H1 (cell line): ENCODE data around the gene HEXIM1. TPM values are rescaled to one million over a fixed set of nuclear protein-coding genes. Genes with fewer than 3 reads are reported as not detected.

Experiments
- CTCF ChIA-PET: fragments of 300-600 bp; sonication (Branson Sonifier 250); formaldehyde crosslinking; loops from one replicate; lab custom pipeline; 2021; ENCODE audit not compliant: partially characterized antibody; lab: Charles Lee
- POLR2A ChIA-PET: fragments of 300-600 bp; sonication (Branson Sonifier 250); formaldehyde crosslinking; loops from one replicate; lab custom pipeline; 2021; ENCODE audit warnings: inconsistent platforms; ENCODE audit not compliant: partially characterized antibody; lab: Charles Lee
- DNase-seq, 2 experiments: peaks; one replicate each; pipeline versions ENCODE4 v3.0.0 to v3.0.0-alpha.2; 2010 to 2022; ENCODE audit warnings: low spot score in 2 of 2, low read depth in 1 of 2, mixed read lengths in 1 of 2
- FAIRE-seq: peaks from 2 replicates; lab custom pipeline; 2011; peaks lifted over from hg19 to GRCh38; lab: Jason Lieb, UNC
- H2AFZ ChIP-seq: 2 replicates; pipeline ENCODE4 v1.8.1; 2012; ENCODE audit warnings: low read length, inconsistent platforms
- H2AK5ac ChIP-seq: 2 replicates; pipeline ENCODE4 v1.6.1; 2013; ENCODE audit warnings: low read depth, low read length
- H2BK120ac ChIP-seq: replicated peaks from 2 replicates; pipeline ENCODE3; 2013; ENCODE audit warnings: low read depth, low read length, inconsistent platforms
- H2BK12ac ChIP-seq: 2 replicates; pipeline ENCODE4 v1.6.1; 2013; ENCODE audit warnings: low read depth, low read length
- H2BK15ac ChIP-seq: 2 replicates; pipeline ENCODE4 v1.6.1; 2013; ENCODE audit warnings: low read length
- H2BK20ac ChIP-seq: 2 replicates; pipeline ENCODE4 v1.6.1; 2013; ENCODE audit warnings: low read length
- H2BK5ac ChIP-seq: 2 replicates; pipeline ENCODE4 v1.6.1; 2013; ENCODE audit warnings: low read depth, low read length
- H3K14ac ChIP-seq: 2 replicates; pipeline ENCODE4 v1.6.1; 2013; ENCODE audit warnings: inconsistent platforms; ENCODE audit not compliant: insufficient read length
- H3K18ac ChIP-seq: 2 replicates; pipeline ENCODE4 v1.6.1; 2013; ENCODE audit warnings: low read length; ENCODE audit errors: extremely low read depth
- H3K23ac ChIP-seq: 2 replicates; pipeline ENCODE4 v1.6.1; 2013; ENCODE audit warnings: inconsistent platforms; ENCODE audit not compliant: insufficient read length
- H3K23me2 ChIP-seq: 2 replicates; pipeline ENCODE4 v1.6.1; 2013; ENCODE audit warnings: low read depth, low read length
- H3K27ac ChIP-seq: 2 replicates; pipeline ENCODE4 v1.6.1; 2011; ENCODE audit warnings: low read depth, low read length, inconsistent platforms
- H3K27me3 ChIP-seq, 4 experiments: replicated peaks in 1 of 4; 1 replicate in 1 of 4; 2 replicates in 3 of 4; pipeline versions ENCODE4 v1.6.1 to v1.8.1; 2011 to 2013; ENCODE audit warnings: low read length in 3 of 4, mild to moderate bottlenecking in 3 of 4, inconsistent platforms in 2 of 4, mixed read lengths in 2 of 4, moderate library complexity in 1 of 4; ENCODE audit not compliant: control insufficient read depth in 3 of 4, insufficient read depth in 3 of 4; ENCODE audit errors: extremely low read depth in 1 of 4
- H3K36me3 ChIP-seq, 4 experiments: 2 replicates each; pipeline versions ENCODE4 v1.6.1 to v1.8.1; 2011 to 2013; ENCODE audit warnings: mild to moderate bottlenecking in 4 of 4, low read length in 3 of 4, moderate library complexity in 2 of 4, control low read depth in 1 of 4, inconsistent platforms in 1 of 4; ENCODE audit not compliant: insufficient read depth in 4 of 4, control insufficient read depth in 2 of 4
- H3K4ac ChIP-seq: replicated peaks from 2 replicates; pipeline ENCODE3; 2013; ENCODE audit warnings: low read length, low read depth, mixed read lengths, inconsistent platforms; ENCODE audit not compliant: insufficient read length
- H3K4me1 ChIP-seq, 4 experiments: replicated peaks in 1 of 4; 1 replicate in 1 of 4; 2 replicates in 3 of 4; pipeline versions ENCODE4 v1.6.1 to v1.8.1; 2011 to 2013; ENCODE audit warnings: low read length in 3 of 4, inconsistent platforms in 2 of 4, mixed read lengths in 1 of 4; ENCODE audit not compliant: insufficient read depth in 4 of 4, control insufficient read depth in 3 of 4
- H3K4me2 ChIP-seq, 2 experiments: 2 replicates each; pipeline versions ENCODE4 v1.6.1 to v1.8.1; 2011 to 2013; ENCODE audit warnings: low read depth in 2 of 2, low read length in 2 of 2, control low read depth in 1 of 2, inconsistent platforms in 1 of 2, mild to moderate bottlenecking in 1 of 2; ENCODE audit not compliant: insufficient read depth in 1 of 2
- H3K4me3 ChIP-seq, 4 experiments: fragments of 200-600, 300-600 bp in 1 of 4; sonication (generic), shearing (Covaris generic), sonication (Bioruptor Twin) in 1 of 4; 2 replicates each; pipeline versions ENCODE4 v1.5.1 to v1.8.1; 2011 to 2016; ENCODE audit warnings: low read length in 4 of 4, low read depth in 3 of 4, control low read depth in 2 of 4, inconsistent platforms in 2 of 4, mild to moderate bottlenecking in 2 of 4, mixed read lengths in 1 of 4, moderate library complexity in 1 of 4; ENCODE audit not compliant: insufficient read depth in 2 of 4; ENCODE audit errors: extremely low read depth in 1 of 4
- H3K56ac ChIP-seq: replicated peaks from 2 replicates; pipeline ENCODE3; 2013; ENCODE audit warnings: low read depth, mild to moderate bottlenecking, mixed read lengths, low read length, inconsistent platforms; ENCODE audit not compliant: insufficient read length
- H3K79me1 ChIP-seq: 2 replicates; pipeline ENCODE4 v1.6.1; 2013; ENCODE audit warnings: low read depth, low read length, control low read depth
- H3K79me2 ChIP-seq, 2 experiments: 2 replicates each; pipeline versions ENCODE4 v1.6.1 to v1.8.1; 2012 to 2013; ENCODE audit warnings: low read length in 2 of 2, mild to moderate bottlenecking in 2 of 2, inconsistent platforms in 1 of 2; ENCODE audit not compliant: insufficient read depth in 2 of 2, control insufficient read depth in 1 of 2
- H3K9ac ChIP-seq, 4 experiments: replicated peaks in 1 of 4; 1 replicate in 1 of 4; 2 replicates in 3 of 4; pipeline versions ENCODE4 v1.6.1 to v1.8.1; 2011 to 2013; ENCODE audit warnings: low read depth in 3 of 4, low read length in 3 of 4, control low read depth in 2 of 4, mild to moderate bottlenecking in 2 of 4, moderate library complexity in 2 of 4, inconsistent platforms in 1 of 4; ENCODE audit errors: extremely low read depth in 1 of 4
- H3K9me3 ChIP-seq, 2 experiments: 2 replicates each; pipeline versions ENCODE4 v1.6.1 to v1.8.1; 2012 to 2013; ENCODE audit warnings: mild to moderate bottlenecking in 2 of 2, moderate library complexity in 2 of 2, control low read depth in 1 of 2, inconsistent platforms in 1 of 2, low read depth in 1 of 2, low read length in 1 of 2, mixed read lengths in 1 of 2; ENCODE audit not compliant: insufficient read depth in 2 of 2
- H4K20me1 ChIP-seq, 2 experiments: replicated peaks in 1 of 2; 2 replicates each; pipeline versions ENCODE3 to v1.8.1; 2011 to 2013; ENCODE audit warnings: inconsistent platforms in 2 of 2, low read length in 2 of 2, mild to moderate bottlenecking in 1 of 2; ENCODE audit not compliant: insufficient read depth in 2 of 2, control insufficient read depth in 1 of 2
- H4K5ac ChIP-seq: 2 replicates; pipeline ENCODE4 v1.6.1; 2013; ENCODE audit warnings: low read length, low read depth, mixed read lengths, inconsistent platforms; ENCODE audit not compliant: insufficient read length
- H4K8ac ChIP-seq: 2 replicates; pipeline ENCODE4 v1.8.0; 2013; ENCODE audit warnings: mild to moderate bottlenecking, moderate library complexity, low read length, inconsistent platforms; ENCODE audit not compliant: insufficient read depth; ENCODE audit errors: extremely low read depth
- H4K91ac ChIP-seq: replicated peaks from 2 replicates; pipeline ENCODE3; 2013; ENCODE audit warnings: low read length, mixed read lengths, inconsistent platforms; ENCODE audit not compliant: insufficient read length
- ASH2L ChIP-seq: fragments of 200-600, 300-600 bp; sonication (generic); IDR thresholded peaks from one replicate; pipeline ENCODE4 v1.7.1; 2017; ENCODE audit warnings: low read length
- CHD2 ChIP-seq: IDR thresholded peaks from 2 replicates; pipeline ENCODE4 v1.6.1; 2012; ENCODE audit warnings: low read length, improper control_type of control experiment
- EP300 ChIP-seq, 2 experiments: IDR thresholded peaks; 1 replicate in 1 of 2; 2 replicates in 1 of 2; pipeline ENCODE4 v1.6.1; 2011 to 2012; ENCODE audit warnings: low read depth in 2 of 2, low read length in 2 of 2, mild to moderate bottlenecking in 2 of 2, borderline replicate concordance in 1 of 2, inconsistent platforms in 1 of 2, moderate library complexity in 1 of 2
- HDAC2 ChIP-seq, 2 experiments: fragments of 300-600 bp in 1 of 2; sonication (generic) in 1 of 2; IDR thresholded peaks; 2 replicates each; pipeline ENCODE4 v1.6.1; 2011 to 2012; ENCODE audit warnings: low read depth in 2 of 2, low read length in 2 of 2, mild to moderate bottlenecking in 2 of 2, moderate library complexity in 2 of 2, borderline replicate concordance in 1 of 2, inconsistent platforms in 1 of 2
- POU5F1 ChIP-seq: IDR thresholded peaks from 2 replicates; pipeline ENCODE4 v1.6.1; 2011; ENCODE audit warnings: low read depth, mild to moderate bottlenecking, low read length, moderate library complexity
- RXRA ChIP-seq: IDR thresholded peaks from 2 replicates; pipeline ENCODE4 v1.6.1; 2011; ENCODE audit warnings: low read depth, mild to moderate bottlenecking, low read length, moderate library complexity; ENCODE audit not compliant: insufficient read depth
- SIX5 ChIP-seq: IDR thresholded peaks from 2 replicates; pipeline ENCODE4 v1.6.1; 2011; ENCODE audit warnings: mild to moderate bottlenecking, low read depth, low read length
- WGBS, 2 experiments: shearing (Covaris generic) in 1 of 2; methylation state at CpG; one replicate each; pipeline versions ENCODE4 v1.1.6 to v1.1.7; 2013 to 2015; ENCODE audit warnings: low lambda C conversion rate in 2 of 2, mixed read lengths in 2 of 2, inconsistent platforms in 1 of 2, low coverage in 1 of 2, missing lambda C conversion rate in 1 of 2; ENCODE audit not compliant: insufficient replicate concordance in 2 of 2, insufficient coverage in 1 of 2, insufficient read length in 1 of 2; ENCODE audit errors: extremely low coverage in 1 of 2, missing lambda C conversion rate in 1 of 2; 5-methylcytosine and 5-hydroxymethylcytosine counted together
- polyA plus RNA-seq, 7 experiments: library from polyadenylated mRNA; depleted of rRNA in 3 of 7; stranded (reverse) in 5 of 7; unstranded in 2 of 7; fragments of >200 nt in 5 of 7; fragments of 200-250 nt in 2 of 7; gene quantifications; 1 replicate in 5 of 7; 2 replicates in 1 of 7; 4 replicates in 1 of 7; pipeline versions ENCODE4 v1.2.1 to v1.2.3, GENCODE V29; 2011 to 2013; ENCODE audit warnings: missing spikeins in 2 of 7, mixed read lengths in 2 of 7
- total RNA-seq: library from RNA; stranded (reverse); fragmentation: NEBNext Ultra II Directional; extraction: Animal tissue kit (Norgen Biotek cat#: 25700); gene quantifications from 2 replicates; pipeline ENCODE4 v1.2.1, GENCODE V29; 2021

Gene HEXIM1
- total and polyA plus RNA-seq, 2 of the 8 experiments (the other 6 are each of a cell fraction or from before 2014, with no cell fraction given), result 9.1 to 38.3 TPM

DNA sequence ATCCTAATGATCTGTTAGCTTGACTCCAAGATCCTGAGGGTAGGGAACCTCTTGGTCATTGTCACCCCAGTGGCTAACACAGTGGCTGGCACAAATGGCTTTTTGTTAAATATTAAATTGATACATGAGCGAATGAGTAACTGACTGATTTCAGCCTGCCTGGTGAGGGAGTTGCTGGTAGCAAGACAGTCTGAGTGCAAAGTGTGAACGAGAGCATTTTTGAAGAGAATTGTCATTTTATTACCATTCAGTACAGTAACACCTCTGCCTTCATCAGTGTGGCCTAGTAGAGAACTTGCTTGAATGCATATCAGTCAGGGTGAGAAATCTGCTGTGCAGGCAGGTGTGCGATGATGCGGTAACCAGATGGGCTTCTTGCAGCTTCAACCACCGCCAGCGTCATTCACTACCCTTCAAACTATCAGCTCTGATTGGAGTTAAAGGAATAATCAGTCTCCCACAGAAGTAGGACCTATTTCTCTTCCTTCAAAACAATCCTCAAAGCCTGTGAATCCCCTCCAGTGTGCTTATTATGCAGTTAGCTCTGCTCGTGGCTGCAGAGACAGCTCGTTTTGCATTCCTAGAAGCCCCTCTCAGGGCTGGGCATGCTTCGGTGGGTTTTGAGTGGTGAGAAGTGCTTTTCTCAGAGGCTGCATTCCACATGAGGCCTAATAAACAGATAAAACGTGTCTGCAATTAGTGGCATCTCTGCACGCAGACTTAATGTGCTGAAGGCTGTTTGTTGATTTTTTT, 42.4 kb downstream of the HEXIM1 start:
- H4K8ac ChIP-seq, result no peak overlapping the region
- H4K20me1 ChIP-seq, result no peaks in the 10 kb centered on the region
- no peak overlapping the region for H4K91ac ChIP-seq
- H3K36me3 ChIP-seq, result no peaks in the 10 kb centered on the region
- no peak overlapping the region for H2BK120ac ChIP-seq
- no peak overlapping the region for H3K18ac ChIP-seq
- H3K4me1 ChIP-seq, result no peaks in the 10 kb centered on the region
- no peak overlapping the region for H3K9ac ChIP-seq
- H3K79me2 ChIP-seq, result no peaks in the 10 kb centered on the region
- FAIRE-seq (no peak), DNase-seq (no peak)
- H3K23ac ChIP-seq, result no peak overlapping the region
- no peak overlapping the region for H2AK5ac ChIP-seq
- TF ChIP-seq POU5F1 (no peak), HDAC2 (IDR thresholded peaks at IDR 0.05; ENCODE audit: borderline replicate concordance in 1 of 2, low read depth in 2 of 2, low read length in 2 of 2) (no peak), EP300 (IDR thresholded peaks at IDR 0.05; ENCODE audit: borderline replicate concordance in 1 of 2, low read depth in 2 of 2, low read length in 2 of 2) (no peak), SIX5 (no peak), RXRA (no peak), ASH2L (no peak), CHD2 (no peak)
- H2AFZ ChIP-seq, result no peak overlapping the region
- no peak overlapping the region for H3K4me3 ChIP-seq
- no peak overlapping the region for H2BK12ac ChIP-seq
- no peak overlapping the region for H3K4ac ChIP-seq
- no peak overlapping the region for H3K14ac ChIP-seq
- H2BK20ac ChIP-seq, result no peak overlapping the region
- H3K4me2 ChIP-seq, result no peak overlapping the region
- no peak overlapping the region for H2BK15ac ChIP-seq
- no peaks in the 10 kb centered on the region for H3K27me3 ChIP-seq
- no peaks in the 10 kb centered on the region for H3K9me3 ChIP-seq
- CTCF ChIA-PET, result interaction anchor here (0.7 to 3.6 kb wide), 8 partner anchors 28 to 72 kb away, joined by 3 to 22 read pairs (median 5); partner anchors contain the start of genes ACBD4, HEXIM1 and HEXIM2
- H3K56ac ChIP-seq, result no peak overlapping the region
- H4K5ac ChIP-seq, result no peak overlapping the region
- no peak overlapping the region for H3K27ac ChIP-seq
- no peak overlapping the region for H2BK5ac ChIP-seq
- no peaks in the 10 kb centered on the region for H3K79me1 ChIP-seq
- WGBS, 2 experiments, result 87% methylated on average over 11 of the region's 11 CpGs; no CpG with 5 or more reads in 1 of the 2 experiments
- POLR2A ChIA-PET, result interaction anchor here (0.8 to 2.2 kb wide), 6 partner anchors 18 to 58 kb away, joined by 3 to 19 read pairs (median 4); partner anchors contain the start of genes HEXIM1 and HEXIM2
- no peaks in the 10 kb centered on the region for H3K23me2 ChIP-seq
